ENCODE results near the gene GRK5. TPM values are rescaled to one million over a fixed set of nuclear protein-coding genes. Genes with fewer than 3 reads are reported as not detected.

The GRK5 gene
- total and polyA plus RNA-seq, 8 donors = 34.6 to 60.8 (median 54.5) TPM

GRCh38 chr10:119377451-119377957 lies 170.1 kb downstream of the GRK5 start:
- H3K27ac ChIP-seq = no peak overlapping the region
- intact Hi-C loops (cut with DNase I) = no loop called here
- H3K9me3 ChIP-seq = no peaks in the 10 kb centered on the region
- no peak for TF ChIP-seq CTCF (IDR thresholded peaks at IDR 0.05)
- ATAC-seq (no peak), DNase-seq (no peak)
- H3K27me3 ChIP-seq = no peaks in the 10 kb centered on the region
- H3K36me3 ChIP-seq = peaks cover 0 to 8% of the 10 kb centered on the region in 2 donors
- peaks cover 0 to 11% of the 10 kb centered on the region in 2 donors for H3K4me1 ChIP-seq
- H3K4me3 ChIP-seq = no peak overlapping the region

GRCh38 chr10:119377958-119378736 lies 170.8 kb downstream of the GRK5 start:
- H3K9me3 ChIP-seq = no peaks in the 10 kb centered on the region
- H3K4me3 ChIP-seq = no peak overlapping the region
- H3K4me1 ChIP-seq = peaks cover 0 to 13% of the 10 kb centered on the region in 2 donors
- DNase-seq (peak in 1 of 4 donors; percentile 71), ATAC-seq (no peak)
- no peak overlapping the region for H3K27ac ChIP-seq
- H3K36me3 ChIP-seq = peaks cover 0 to 8% of the 10 kb centered on the region in 2 donors
- TF ChIP-seq CTCF (IDR thresholded peaks at IDR 0.05) = no peak
- no peaks in the 10 kb centered on the region for H3K27me3 ChIP-seq
- intact Hi-C loops (cut with DNase I) = no loop called here

- Histone ChIP-seq H3K27ac (no peak overlapping the region), H3K9me3 (no peaks in the 10 kb centered on the region), H3K4me1 (peaks cover 0 to 15% of the 10 kb centered on the region in 2 donors), H3K27me3 (no peaks in the 10 kb centered on the region), H3K4me3 (no peak overlapping the region), H3K36me3 (peaks cover 0 to 8% of the 10 kb centered on the region in 2 donors)
- no peak for TF ChIP-seq CTCF (IDR thresholded peaks at IDR 0.05)
- intact Hi-C loops (cut with DNase I) = no loop called here
- ATAC-seq (no peak), DNase-seq (no peak)
These were observed 171.3 kb downstream of the GRK5 start for GRCh38 chr10:119378737-119379067.

GRCh38 chr10:119379466-119380071 lies 172.2 kb downstream of the GRK5 start:
- no peak overlapping the region for H3K4me3 ChIP-seq
- no peak for TF ChIP-seq CTCF (IDR thresholded peaks at IDR 0.05)
- peaks cover 0 to 12% of the 10 kb centered on the region in 2 donors for H3K36me3 ChIP-seq
- intact Hi-C loops (cut with DNase I) = no loop called here
- no peak overlapping the region for H3K27ac ChIP-seq
- DNase-seq (no peak), ATAC-seq (no peak)
- no peaks in the 10 kb centered on the region for H3K27me3 ChIP-seq
- no peaks in the 10 kb centered on the region for H3K9me3 ChIP-seq
- peaks cover 0 to 14% of the 10 kb centered on the region in 2 donors for H3K4me1 ChIP-seq

- intact Hi-C loops (cut with DNase I) = no loop called here
- Histone ChIP-seq H3K4me3 (no peak overlapping the region), H3K36me3 (peaks cover 0 to 12% of the 10 kb centered on the region in 2 donors), H3K9me3 (no peaks in the 10 kb centered on the region), H3K4me1 (peaks cover 0 to 6% of the 10 kb centered on the region in 2 donors), H3K27me3 (no peaks in the 10 kb centered on the region), H3K27ac (no peak overlapping the region)
- DNase-seq (no peak), ATAC-seq (no peak)
- no peak for TF ChIP-seq CTCF (IDR thresholded peaks at IDR 0.05)
These were observed 175.9 kb downstream of the GRK5 start for GRCh38 chr10:119383174-119383856.

Measured in left lung (tissue), 10 donors.